Smooth muscle cell (in vitro differentiated cells): ENCODE results near the gene GIT1. TPM values are rescaled to one million over a fixed set of nuclear protein-coding genes. Genes with fewer than 3 reads are reported as not detected.

ENCODE experiments used
- DNase-seq: peaks from one replicate; lab custom pipeline; 2025; ENCODE audit not compliant: unreplicated experiment; lab: John Stamatoyannopoulos, UW
- H2AFZ ChIP-seq: fragments of 200-600 bp; sonication (generic); 2 replicates; pipeline ENCODE4 v1.6.0; 2016; ENCODE audit warnings: antibody characterized with exemption, low read depth, mild to moderate bottlenecking
- H3F3A ChIP-seq: fragments of 200-600 bp; sonication (generic); 2 replicates; pipeline ENCODE4 v1.6.0; 2017; ENCODE audit warnings: antibody characterized with exemption, low read depth
- H3K27ac ChIP-seq: fragments of 200-600 bp; sonication (generic); 2 replicates; pipeline ENCODE4 v1.5.1; 2016; ENCODE audit warnings: low read depth, mild to moderate bottlenecking
- H3K27me3 ChIP-seq: fragments of 200-600 bp; sonication (generic); 2 replicates; pipeline ENCODE4 v1.6.1; 2016; ENCODE audit warnings: low read depth, mild to moderate bottlenecking
- H3K36me3 ChIP-seq: fragments of 200-600 bp; sonication (generic); 2 replicates; pipeline ENCODE4 v1.5.1; 2016; ENCODE audit warnings: low read depth
- H3K4me1 ChIP-seq: fragments of 200-600 bp; sonication (generic); 2 replicates; pipeline ENCODE4 v1.5.1; 2016; ENCODE audit warnings: low read depth
- H3K4me2 ChIP-seq: fragments of 200-600 bp; sonication (generic); 2 replicates; pipeline ENCODE4 v1.6.0; 2016; ENCODE audit warnings: mild to moderate bottlenecking
- H3K4me3 ChIP-seq: fragments of 200-600 bp; sonication (generic); 2 replicates; pipeline ENCODE4 v1.5.1; 2016; ENCODE audit warnings: mild to moderate bottlenecking
- H3K79me2 ChIP-seq: fragments of 200-600 bp; sonication (generic); 2 replicates; pipeline ENCODE4 v1.6.0; 2016; ENCODE audit warnings: low read depth, mild to moderate bottlenecking
- H3K9ac ChIP-seq: fragments of 200-600 bp; sonication (generic); 2 replicates; pipeline ENCODE4 v1.6.0; 2016; ENCODE audit warnings: low read depth
- H3K9me3 ChIP-seq: fragments of 200-600 bp; sonication (generic); replicated peaks from 2 replicates; pipeline ENCODE4 v1.5.1; 2016; ENCODE audit warnings: low read depth
- H4K20me1 ChIP-seq: fragments of 200-600 bp; sonication (generic); 2 replicates; pipeline ENCODE4 v1.6.0; 2016; ENCODE audit warnings: low read depth
- WGBS: methylation state at CpG from one replicate; pipeline ENCODE4 v1.1.7; 2016; ENCODE audit warnings: low lambda C conversion rate; 5-methylcytosine and 5-hydroxymethylcytosine counted together
- polyA plus RNA-seq: library from polyadenylated mRNA; unstranded; fragments of >200 nt; fragmentation: Nextera tagmentation; extraction: Ambion mirVana; gene quantifications from 2 replicates; pipeline ENCODE4 v1.2.1, GENCODE V29; 2016
- total RNA-seq: library from RNA; depleted of rRNA; stranded (reverse); fragments of >200 nt; gene quantifications from 2 replicates; pipeline ENCODE4 v1.2.3, GENCODE V29; 2014
- TF ChIP-seq, protein P1 (sequence below): fragments of 200-600 bp; sonication (generic); IDR thresholded peaks from 2 replicates; pipeline ENCODE4 v1.5.1; 2017; ENCODE audit warnings: borderline replicate concordance, mild to moderate bottlenecking, antibody characterized with exemption; ENCODE audit not compliant: insufficient read depth, poor library complexity, severe bottlenecking

GIT1 gene
- total and polyA plus RNA-seq, 2 experiments from 2014 or later = 17.6 to 23.0 TPM

DNA sequence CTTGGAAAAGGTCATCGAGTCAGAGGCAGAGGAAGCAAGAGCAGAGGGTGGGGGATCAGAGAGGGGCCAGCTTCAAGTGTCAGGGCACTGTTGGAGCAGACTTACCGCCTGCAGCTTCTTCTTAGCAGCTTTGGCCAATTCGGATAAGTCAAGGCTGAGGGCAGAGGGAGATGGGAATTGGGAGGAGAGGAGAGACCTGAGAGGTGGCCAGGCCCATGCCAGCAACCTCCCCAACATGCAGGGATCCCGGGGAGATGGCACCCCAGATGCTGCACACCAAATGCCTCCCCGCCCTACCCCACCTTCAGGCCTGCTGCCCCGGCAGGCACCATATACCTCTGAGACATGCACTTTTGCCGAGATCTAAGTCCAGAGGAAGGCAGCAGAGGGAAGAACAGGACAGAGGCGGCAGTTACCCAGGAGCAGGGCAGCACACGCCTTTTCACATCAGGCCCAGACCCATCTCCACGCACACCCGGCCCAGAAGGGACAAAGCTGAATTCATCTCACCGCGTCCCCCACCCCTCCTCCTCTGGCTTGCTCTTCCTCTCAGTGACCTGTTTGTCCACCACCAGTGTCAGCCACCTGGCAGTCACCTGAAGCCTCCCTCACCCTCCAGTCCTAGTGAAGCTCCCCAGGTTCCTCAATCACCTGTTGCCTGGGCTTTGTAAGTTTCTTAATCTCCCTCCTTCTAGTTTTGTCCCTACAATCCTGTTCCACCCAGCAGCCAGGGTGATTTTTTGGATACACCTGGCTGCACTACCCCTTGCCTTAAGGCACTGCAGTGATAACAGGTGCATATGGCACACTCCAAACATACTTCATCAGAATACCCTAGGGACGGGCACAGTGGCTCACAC lies 10.6 kb downstream of the GIT1 start:
- H3K27me3 ChIP-seq = no peaks in the 10 kb centered on the region
- H3K79me2 ChIP-seq = peaks cover 8% of the 10 kb centered on the region
- H3K27ac ChIP-seq = no peak overlapping the region
- 97% methylated on average over 14 of the region's 14 CpGs for WGBS
- peaks cover 17% of the 10 kb centered on the region for H4K20me1 ChIP-seq
- H3K4me2 ChIP-seq = no peak overlapping the region
- no peak overlapping the region for H3K4me3 ChIP-seq
- TF ChIP-seq, protein P1, sequence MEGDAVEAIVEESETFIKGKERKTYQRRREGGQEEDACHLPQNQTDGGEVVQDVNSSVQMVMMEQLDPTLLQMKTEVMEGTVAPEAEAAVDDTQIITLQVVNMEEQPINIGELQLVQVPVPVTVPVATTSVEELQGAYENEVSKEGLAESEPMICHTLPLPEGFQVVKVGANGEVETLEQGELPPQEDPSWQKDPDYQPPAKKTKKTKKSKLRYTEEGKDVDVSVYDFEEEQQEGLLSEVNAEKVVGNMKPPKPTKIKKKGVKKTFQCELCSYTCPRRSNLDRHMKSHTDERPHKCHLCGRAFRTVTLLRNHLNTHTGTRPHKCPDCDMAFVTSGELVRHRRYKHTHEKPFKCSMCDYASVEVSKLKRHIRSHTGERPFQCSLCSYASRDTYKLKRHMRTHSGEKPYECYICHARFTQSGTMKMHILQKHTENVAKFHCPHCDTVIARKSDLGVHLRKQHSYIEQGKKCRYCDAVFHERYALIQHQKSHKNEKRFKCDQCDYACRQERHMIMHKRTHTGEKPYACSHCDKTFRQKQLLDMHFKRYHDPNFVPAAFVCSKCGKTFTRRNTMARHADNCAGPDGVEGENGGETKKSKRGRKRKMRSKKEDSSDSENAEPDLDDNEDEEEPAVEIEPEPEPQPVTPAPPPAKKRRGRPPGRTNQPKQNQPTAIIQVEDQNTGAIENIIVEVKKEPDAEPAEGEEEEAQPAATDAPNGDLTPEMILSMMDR = no peak
- H3K9ac ChIP-seq = no peak overlapping the region
- no peak overlapping the region for H2AFZ ChIP-seq
- H3K36me3 ChIP-seq = no peaks in the 10 kb centered on the region
- no peaks in the 10 kb centered on the region for H3K9me3 ChIP-seq
- DNase-seq = no peak
- H3K4me1 ChIP-seq = no peaks in the 10 kb centered on the region
- H3F3A ChIP-seq = no peaks in the 10 kb centered on the region

DNA sequence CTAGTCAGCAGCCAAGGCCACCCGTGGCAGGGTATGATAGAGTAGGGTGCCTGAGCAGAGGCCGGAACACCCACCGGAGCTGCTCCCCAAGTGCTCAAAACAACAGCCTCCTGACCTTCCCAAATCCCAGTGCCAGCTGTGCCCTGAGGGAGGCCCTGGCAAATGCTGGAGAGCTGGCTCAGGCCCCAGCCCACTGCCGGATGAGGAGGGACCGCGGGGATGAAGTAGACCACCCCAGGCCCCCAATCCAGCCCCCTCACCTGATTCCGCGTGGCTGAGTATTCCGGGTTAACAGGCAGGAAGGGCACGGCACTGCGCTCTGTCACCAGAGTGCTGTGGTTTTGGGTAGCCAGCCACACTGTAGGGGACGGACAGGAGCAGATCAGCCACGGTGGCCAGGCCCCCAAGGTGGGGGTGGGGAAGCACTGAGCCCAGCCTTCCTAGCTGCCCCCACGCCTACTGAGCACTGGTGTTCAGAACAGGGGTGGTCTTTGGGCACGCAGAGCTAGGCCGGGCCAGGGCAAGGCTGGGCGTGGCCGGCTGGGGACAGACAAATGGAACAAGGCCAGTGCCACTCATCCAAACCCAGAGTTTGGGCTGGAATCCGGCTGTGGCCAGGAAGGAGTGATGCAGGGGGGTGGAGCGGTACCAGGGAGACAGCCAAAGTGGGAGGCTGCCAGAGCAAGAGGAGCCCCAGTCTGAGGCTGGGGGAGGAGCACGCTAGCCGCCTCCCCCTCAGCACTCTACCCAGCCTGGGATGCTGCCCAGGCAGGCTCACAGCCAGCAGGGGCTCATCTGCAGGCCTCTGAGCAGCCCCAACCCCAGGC lies 11.8 kb downstream of the GIT1 start:
- Histone ChIP-seq H3K36me3 (no peaks in the 10 kb centered on the region), H3K9ac (no peak overlapping the region), H3K79me2 (no peaks in the 10 kb centered on the region), H3K9me3 (no peaks in the 10 kb centered on the region), H3K27me3 (no peaks in the 10 kb centered on the region), H4K20me1 (peaks cover 11% of the 10 kb centered on the region), H3K27ac (no peak overlapping the region), H3K4me3 (no peak overlapping the region), H3F3A (no peaks in the 10 kb centered on the region), H2AFZ (no peak overlapping the region), H3K4me1 (peaks cover 3% of the 10 kb centered on the region), H3K4me2 (no peak overlapping the region)
- 94% methylated on average over 20 of the region's 22 CpGs for WGBS
- DNase-seq = no peak
- TF ChIP-seq, protein P1 = no peak

DNA sequence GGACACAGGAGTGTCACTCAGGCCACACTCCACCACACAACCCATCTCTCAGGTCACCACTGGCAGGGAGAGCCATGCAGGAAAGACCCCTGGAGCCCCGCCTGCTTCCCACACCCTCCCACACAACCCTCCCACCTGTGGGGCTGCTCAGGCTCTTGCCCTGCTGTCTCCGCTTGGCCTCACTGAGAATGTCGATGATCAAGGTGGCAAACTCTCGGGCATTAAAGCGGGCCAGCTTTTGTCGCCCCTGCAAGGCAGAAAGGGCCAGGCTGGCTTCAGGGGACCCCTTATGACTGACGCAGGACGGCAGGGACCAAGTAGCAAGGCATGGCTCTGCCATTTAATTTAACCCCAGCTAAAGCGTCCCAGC lies 12.5 kb downstream of the GIT1 start:
- Histone ChIP-seq H3K79me2 (no peaks in the 10 kb centered on the region), H3K4me2 (no peak overlapping the region), H3F3A (no peaks in the 10 kb centered on the region), H2AFZ (no peak overlapping the region), H3K9ac (no peak overlapping the region), H3K4me1 (peaks cover 6% of the 10 kb centered on the region), H3K4me3 (no peak overlapping the region), H4K20me1 (peaks cover 7% of the 10 kb centered on the region), H3K9me3 (no peaks in the 10 kb centered on the region), H3K27me3 (no peaks in the 10 kb centered on the region), H3K36me3 (no peaks in the 10 kb centered on the region), H3K27ac (no peak overlapping the region)
- over 99% methylated on average over 9 of the region's 9 CpGs for WGBS
- TF ChIP-seq, protein P1 = no peak
- no peak for DNase-seq
